ENCODE data around the gene MTMR10. TPM values are rescaled to one million over a fixed set of nuclear protein-coding genes. Genes with fewer than 3 reads are reported as not detected.

MTMR10 gene
- total and polyA plus RNA-seq, 7 donors, result 11.4 to 31.0 (median 24.3) TPM

DNA sequence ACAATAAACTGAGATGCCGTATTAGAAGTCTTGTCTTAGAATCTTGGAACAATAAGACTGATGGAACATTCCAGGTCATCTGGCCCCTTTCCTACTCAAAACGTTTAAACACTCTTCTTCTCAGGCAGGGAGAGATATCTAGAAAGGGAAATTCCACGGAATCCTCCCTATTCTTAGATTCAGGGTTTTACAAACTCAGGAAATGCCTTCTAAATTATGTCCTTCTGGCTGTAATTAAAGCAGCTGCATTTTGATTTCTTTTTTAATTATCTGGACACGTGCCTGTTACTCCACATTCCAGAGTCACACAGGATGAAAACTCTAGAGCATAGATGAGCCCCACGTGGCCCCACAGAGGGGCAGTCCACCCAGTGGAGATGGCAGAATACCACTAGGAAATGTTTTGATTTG lies 41.5 kb upstream of the MTMR10 start:
- no peaks in the 10 kb centered on the region for H3K36me3 ChIP-seq
- H3K27ac ChIP-seq, result peak overlapping the region in 1 of 4 donors; percentile 34
- peaks cover 0 to 4% (median 0%) of the 10 kb centered on the region in 4 donors for H3K4me1 ChIP-seq
- no peaks in the 10 kb centered on the region for H3K9me3 ChIP-seq
- H3K4me3 ChIP-seq, result no peak overlapping the region
- H3K27me3 ChIP-seq, result no peaks in the 10 kb centered on the region
- intact Hi-C loops (cut with DNase I), result no loop called here
- no peak for DNase-seq
- TF ChIP-seq POLR2AphosphoS5 (IDR thresholded peaks at IDR 0.05), result no peak
- TF ChIP-seq POLR2A (IDR thresholded peaks at IDR 0.05), result no peak
- TF ChIP-seq, protein P1, sequence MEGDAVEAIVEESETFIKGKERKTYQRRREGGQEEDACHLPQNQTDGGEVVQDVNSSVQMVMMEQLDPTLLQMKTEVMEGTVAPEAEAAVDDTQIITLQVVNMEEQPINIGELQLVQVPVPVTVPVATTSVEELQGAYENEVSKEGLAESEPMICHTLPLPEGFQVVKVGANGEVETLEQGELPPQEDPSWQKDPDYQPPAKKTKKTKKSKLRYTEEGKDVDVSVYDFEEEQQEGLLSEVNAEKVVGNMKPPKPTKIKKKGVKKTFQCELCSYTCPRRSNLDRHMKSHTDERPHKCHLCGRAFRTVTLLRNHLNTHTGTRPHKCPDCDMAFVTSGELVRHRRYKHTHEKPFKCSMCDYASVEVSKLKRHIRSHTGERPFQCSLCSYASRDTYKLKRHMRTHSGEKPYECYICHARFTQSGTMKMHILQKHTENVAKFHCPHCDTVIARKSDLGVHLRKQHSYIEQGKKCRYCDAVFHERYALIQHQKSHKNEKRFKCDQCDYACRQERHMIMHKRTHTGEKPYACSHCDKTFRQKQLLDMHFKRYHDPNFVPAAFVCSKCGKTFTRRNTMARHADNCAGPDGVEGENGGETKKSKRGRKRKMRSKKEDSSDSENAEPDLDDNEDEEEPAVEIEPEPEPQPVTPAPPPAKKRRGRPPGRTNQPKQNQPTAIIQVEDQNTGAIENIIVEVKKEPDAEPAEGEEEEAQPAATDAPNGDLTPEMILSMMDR (IDR thresholded peaks at IDR 0.05), result no peak
- TF ChIP-seq EP300 (IDR thresholded peaks at IDR 0.05), result no peak
- 61 to 64% methylated on average over 5 of the region's 5 CpGs for WGBS, 2 donors

DNA sequence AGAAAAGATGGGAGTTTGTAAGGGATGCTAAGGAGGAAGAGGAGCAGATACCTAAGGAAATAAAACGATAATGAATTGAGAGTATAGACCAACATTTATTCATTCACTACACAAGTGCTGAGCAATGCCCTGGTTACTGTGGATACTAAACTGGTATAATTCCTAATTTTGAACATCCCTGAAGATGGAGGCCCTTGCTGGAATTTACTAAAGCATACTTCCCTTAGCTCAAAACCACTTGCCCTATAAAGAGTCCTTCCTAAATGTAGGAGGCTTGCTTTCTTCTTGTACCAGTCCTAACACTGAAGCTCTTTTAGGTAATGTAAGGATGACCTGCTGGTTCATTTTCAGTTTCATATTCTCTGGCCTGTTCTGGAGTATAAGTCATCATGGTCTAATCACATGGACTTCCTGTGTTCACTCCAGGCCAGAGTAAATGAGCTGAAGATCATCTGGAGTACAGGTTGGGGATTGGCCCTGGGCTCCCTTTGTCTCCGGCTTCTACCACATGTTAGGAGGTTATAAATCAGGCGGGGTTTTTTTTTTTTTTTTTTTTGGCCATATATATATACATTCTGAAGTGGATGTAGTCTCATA lies 40.1 kb upstream of the MTMR10 start:
- TF ChIP-seq POLR2A (IDR thresholded peaks at IDR 0.05) (no peak), EP300 (IDR thresholded peaks at IDR 0.05) (no peak), POLR2AphosphoS5 (IDR thresholded peaks at IDR 0.05) (no peak)
- TF ChIP-seq, protein P1 (IDR thresholded peaks at IDR 0.05), result no peak
- intact Hi-C loops (cut with DNase I), result no loop called here
- no peak for DNase-seq

DNA sequence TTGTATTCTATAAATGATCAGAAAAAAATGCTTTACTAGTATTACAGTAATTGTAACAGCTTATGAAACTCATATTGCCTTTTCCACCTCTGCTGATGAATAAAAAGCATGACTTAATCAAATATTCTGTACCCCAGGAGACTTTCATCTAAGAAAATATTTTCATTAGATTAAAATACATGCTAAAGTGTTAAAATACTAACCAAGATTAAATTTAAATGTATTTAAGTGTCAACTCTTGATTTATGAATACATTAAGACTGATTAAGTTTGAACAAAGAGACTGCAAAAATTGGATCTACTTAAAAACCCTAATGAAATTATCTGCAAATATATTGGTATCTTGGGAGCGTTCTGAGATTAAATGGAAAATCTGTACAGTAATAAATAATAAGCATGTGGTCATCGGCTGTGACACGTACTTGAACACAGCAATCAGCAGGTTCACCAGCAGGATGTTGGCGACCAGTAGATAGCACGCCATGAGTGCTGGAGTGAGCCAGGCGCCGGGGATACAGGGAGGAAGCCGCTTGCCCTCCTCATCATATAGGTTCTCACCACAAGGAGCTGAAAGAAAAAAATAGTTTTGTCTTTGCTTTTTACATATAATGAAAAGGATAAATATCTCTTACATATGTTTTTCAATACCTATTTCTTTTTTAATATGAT lies 36.6 kb upstream of the MTMR10 start:
- no peaks in the 10 kb centered on the region for H3K27me3 ChIP-seq
- H3K9me3 ChIP-seq, result no peaks in the 10 kb centered on the region
- no peak overlapping the region for H3K4me3 ChIP-seq
- H3K27ac ChIP-seq, result no peak overlapping the region
- intact Hi-C loops (cut with DNase I), result no loop called here
- 66 to 92% methylated on average over 8 of the region's 8 CpGs for WGBS, 2 donors
- DNase-seq, result no peak
- H3K36me3 ChIP-seq, result no peaks in the 10 kb centered on the region
- H3K4me1 ChIP-seq, result peaks cover 0 to 9% (median 5%) of the 10 kb centered on the region in 4 donors
- TF ChIP-seq EP300 (IDR thresholded peaks at IDR 0.05), result no peak
- no peak for TF ChIP-seq POLR2AphosphoS5 (IDR thresholded peaks at IDR 0.05)
- no peak for TF ChIP-seq POLR2A (IDR thresholded peaks at IDR 0.05)
- TF ChIP-seq, protein P1 (IDR thresholded peaks at IDR 0.05), result no peak

More for the DNA sequence above, 40.1 kb upstream of the MTMR10 start:
- Histone ChIP-seq H3K4me1 (peaks cover 0 to 4% (median 0%) of the 10 kb centered on the region in 4 donors), H3K4me3 (no peak overlapping the region), H3K36me3 (no peaks in the 10 kb centered on the region), H3K27me3 (no peaks in the 10 kb centered on the region), H3K9me3 (no peaks in the 10 kb centered on the region), H3K27ac (no peak overlapping the region)
- WGBS, 2 donors, result 85 to 86% methylated on average over 3 of the region's 3 CpGs

DNA sequence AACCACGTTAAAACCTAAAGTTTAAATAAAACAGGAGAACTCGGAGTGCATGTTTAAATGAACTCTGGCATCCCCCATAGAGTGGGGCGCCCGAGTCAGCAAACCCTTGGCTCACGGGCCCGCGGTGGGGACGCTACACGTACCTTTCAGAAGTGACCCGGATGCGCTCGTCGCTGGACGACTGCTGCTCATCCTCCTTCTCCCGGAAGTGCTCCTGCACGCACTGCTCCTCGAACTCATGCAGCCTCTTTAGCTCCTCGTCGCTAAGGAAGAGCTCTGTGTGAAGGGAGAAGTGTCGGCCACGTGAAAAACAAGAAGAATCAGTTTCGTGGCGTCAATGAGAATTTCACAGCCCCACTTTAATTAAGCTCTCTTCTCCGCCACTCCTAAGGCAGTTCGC lies 34.6 kb upstream of the MTMR10 start:
- WGBS, 2 donors, result 94 to 96% methylated on average over 25 of the region's 25 CpGs
- no peak overlapping the region for H3K4me3 ChIP-seq
- no peak for DNase-seq
- H3K27ac ChIP-seq, result no peak overlapping the region
- H3K36me3 ChIP-seq, result no peaks in the 10 kb centered on the region
- H3K9me3 ChIP-seq, result no peaks in the 10 kb centered on the region
- no peaks in the 10 kb centered on the region for H3K27me3 ChIP-seq
- TF ChIP-seq POLR2A (IDR thresholded peaks at IDR 0.05), result no peak
- intact Hi-C loops (cut with DNase I), result no loop called here
- H3K4me1 ChIP-seq, result peaks cover 0 to 9% (median 4%) of the 10 kb centered on the region in 4 donors

DNA sequence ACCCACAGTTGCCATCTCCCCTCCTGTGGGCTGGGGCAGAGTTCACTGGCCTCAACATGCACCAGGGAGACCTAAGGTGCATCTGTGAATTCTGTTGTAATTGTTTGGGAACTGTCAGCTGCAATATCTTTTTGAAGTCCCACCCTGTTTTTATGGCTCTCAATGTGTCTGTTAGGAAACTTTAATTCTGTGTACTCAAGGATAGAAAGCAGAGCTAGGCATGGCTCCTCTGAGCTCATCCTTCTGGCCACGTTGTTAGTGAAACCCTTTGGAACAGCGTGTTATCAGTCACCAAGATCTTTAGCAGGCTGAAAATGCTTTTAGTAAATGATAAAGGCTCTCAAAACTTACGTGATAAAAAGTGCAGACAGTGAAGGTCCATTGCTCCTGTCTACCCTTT lies 33.6 kb upstream of the MTMR10 start:
- 8 to 44% methylated on average over 3 of the region's 3 CpGs for WGBS, 2 donors
- H3K27ac ChIP-seq, result no peak overlapping the region

More for the DNA sequence above, 33.6 kb upstream of the MTMR10 start:
- no peak for DNase-seq
- Histone ChIP-seq H3K27me3 (no peaks in the 10 kb centered on the region), H3K36me3 (no peaks in the 10 kb centered on the region), H3K4me1 (peaks cover 0 to 9% (median 4%) of the 10 kb centered on the region in 4 donors), H3K4me3 (no peak overlapping the region), H3K9me3 (no peaks in the 10 kb centered on the region)
- intact Hi-C loops (cut with DNase I), result no loop called here
- no peak for TF ChIP-seq POLR2AphosphoS5 (IDR thresholded peaks at IDR 0.05)
- TF ChIP-seq EP300 (IDR thresholded peaks at IDR 0.05), result no peak
- TF ChIP-seq POLR2A (IDR thresholded peaks at IDR 0.05), result no peak
- TF ChIP-seq, protein P1 (IDR thresholded peaks at IDR 0.05), result no peak

Measured in sigmoid colon (tissue), 7 donors.